ENCODE measurements around the gene MRPL57.

DNA sequence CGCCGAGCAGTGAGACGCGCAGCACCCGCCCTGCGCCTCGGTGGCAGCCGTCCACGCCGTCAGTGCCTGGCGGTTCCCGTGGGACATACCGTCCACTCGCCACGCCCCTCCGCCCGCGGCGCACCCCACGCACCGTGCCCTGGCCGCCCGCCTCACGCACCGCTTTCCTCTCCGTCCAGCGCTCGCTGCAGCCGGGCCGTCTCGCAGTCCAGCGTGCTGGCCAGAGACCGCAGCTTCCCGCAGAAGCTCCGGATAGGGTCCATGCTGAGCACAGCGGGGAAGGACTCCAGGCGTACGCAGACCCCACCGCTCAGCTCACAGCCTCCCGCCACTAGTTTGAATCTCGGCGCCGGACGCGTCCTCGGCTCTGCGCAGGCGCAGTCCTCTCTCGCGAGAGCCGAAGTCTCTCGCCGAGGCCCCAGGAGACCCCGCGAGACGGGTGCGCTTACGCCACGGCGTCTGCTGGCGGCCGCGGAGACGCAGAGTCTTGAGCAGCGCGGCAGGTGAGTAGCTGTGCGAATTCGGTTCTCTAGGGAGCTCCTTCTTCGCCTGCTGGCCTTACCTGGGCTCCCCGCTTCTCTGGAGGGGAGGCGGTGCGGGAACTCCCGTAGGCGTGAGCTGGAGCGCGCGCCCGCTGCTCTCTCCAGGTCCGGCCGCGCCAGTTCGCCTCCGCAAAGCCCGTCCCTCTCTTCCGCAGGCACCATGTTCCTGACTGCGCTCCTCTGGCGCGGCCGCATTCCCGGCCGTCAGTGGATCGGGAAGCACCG, at the start of gene MRPL57, which contains the start of gene SKA3:
- TF ChIP-seq CTCF (IDR thresholded peaks at IDR 0.05; ENCODE audit: borderline replicate concordance, extremely low read depth, low read length, poor library complexity, severe bottlenecking) = no peak
- TF ChIP-seq EZH2 (IDR thresholded peaks at IDR 0.05; ENCODE audit: borderline replicate concordance, low read depth, low read length, severe bottlenecking) = no peak

Measured in DND-41 (cell line).